Mammary epithelial cell (primary cell): ENCODE results near the gene ZSCAN5A.

Source experiments
- EZH2 ChIP-seq: IDR thresholded peaks from 2 replicates; pipeline ENCODE4 v1.6.1; 2012; ENCODE audit warnings: low read length, inconsistent platforms, borderline replicate concordance
- TF ChIP-seq, protein P1 (sequence below), 2 donors: IDR thresholded peaks in 1 of 2; conservative IDR thresholded peaks in 1 of 2; 2 replicates each; pipeline ENCODE4 v1.5.1; 2011 to 2012; ENCODE audit warnings: inconsistent platforms in 2 of 2, low read length in 2 of 2, mild to moderate bottlenecking in 2 of 2, control low read depth in 1 of 2, low read depth in 1 of 2; ENCODE audit not compliant: insufficient read depth in 1 of 2; ENCODE audit errors: extremely low read depth in 1 of 2

DNA sequence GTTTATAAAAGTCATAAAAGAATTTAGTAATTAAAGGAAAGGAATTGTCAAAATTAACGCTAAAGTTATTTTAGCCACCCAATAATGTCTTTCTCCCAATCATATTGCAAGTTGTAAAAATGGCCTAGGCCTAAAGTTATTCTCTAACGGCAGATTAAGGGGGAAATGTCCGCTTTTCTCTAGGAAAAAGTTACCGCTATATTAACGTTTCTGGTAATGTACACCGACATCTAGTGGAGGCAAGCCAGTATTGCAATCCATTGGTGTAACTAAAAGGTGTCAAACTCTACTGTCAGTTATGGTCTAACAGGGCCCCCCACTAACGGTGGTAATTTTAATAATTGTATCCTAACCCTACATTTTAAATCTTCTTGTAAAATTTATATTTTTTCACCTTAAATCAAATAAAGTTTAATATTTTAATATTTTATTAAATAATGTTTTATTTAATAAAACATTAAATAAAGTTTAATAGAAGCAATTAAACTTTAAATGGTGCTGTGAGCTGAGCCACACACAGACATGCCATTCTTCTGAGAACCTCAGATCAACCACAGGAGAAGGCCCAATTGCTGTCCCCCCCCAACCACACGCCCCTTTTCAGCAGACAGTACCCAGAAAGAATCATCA lies 35.9 kb upstream of the ZSCAN5A start:
- TF ChIP-seq, protein P1, sequence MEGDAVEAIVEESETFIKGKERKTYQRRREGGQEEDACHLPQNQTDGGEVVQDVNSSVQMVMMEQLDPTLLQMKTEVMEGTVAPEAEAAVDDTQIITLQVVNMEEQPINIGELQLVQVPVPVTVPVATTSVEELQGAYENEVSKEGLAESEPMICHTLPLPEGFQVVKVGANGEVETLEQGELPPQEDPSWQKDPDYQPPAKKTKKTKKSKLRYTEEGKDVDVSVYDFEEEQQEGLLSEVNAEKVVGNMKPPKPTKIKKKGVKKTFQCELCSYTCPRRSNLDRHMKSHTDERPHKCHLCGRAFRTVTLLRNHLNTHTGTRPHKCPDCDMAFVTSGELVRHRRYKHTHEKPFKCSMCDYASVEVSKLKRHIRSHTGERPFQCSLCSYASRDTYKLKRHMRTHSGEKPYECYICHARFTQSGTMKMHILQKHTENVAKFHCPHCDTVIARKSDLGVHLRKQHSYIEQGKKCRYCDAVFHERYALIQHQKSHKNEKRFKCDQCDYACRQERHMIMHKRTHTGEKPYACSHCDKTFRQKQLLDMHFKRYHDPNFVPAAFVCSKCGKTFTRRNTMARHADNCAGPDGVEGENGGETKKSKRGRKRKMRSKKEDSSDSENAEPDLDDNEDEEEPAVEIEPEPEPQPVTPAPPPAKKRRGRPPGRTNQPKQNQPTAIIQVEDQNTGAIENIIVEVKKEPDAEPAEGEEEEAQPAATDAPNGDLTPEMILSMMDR (conservative IDR thresholded peaks at IDR 0.05 in 1 of 2, IDR thresholded peaks at IDR 0.05 in 1 of 2; ENCODE audit: extremely low read depth in 1 of 2, insufficient read depth in 1 of 2, low read depth in 1 of 2, low read length in 2 of 2), result peak; percentile 83 to 86
- no peak for TF ChIP-seq EZH2
